Measurements from ENCODE around the gene SAMD4A.

DNA sequence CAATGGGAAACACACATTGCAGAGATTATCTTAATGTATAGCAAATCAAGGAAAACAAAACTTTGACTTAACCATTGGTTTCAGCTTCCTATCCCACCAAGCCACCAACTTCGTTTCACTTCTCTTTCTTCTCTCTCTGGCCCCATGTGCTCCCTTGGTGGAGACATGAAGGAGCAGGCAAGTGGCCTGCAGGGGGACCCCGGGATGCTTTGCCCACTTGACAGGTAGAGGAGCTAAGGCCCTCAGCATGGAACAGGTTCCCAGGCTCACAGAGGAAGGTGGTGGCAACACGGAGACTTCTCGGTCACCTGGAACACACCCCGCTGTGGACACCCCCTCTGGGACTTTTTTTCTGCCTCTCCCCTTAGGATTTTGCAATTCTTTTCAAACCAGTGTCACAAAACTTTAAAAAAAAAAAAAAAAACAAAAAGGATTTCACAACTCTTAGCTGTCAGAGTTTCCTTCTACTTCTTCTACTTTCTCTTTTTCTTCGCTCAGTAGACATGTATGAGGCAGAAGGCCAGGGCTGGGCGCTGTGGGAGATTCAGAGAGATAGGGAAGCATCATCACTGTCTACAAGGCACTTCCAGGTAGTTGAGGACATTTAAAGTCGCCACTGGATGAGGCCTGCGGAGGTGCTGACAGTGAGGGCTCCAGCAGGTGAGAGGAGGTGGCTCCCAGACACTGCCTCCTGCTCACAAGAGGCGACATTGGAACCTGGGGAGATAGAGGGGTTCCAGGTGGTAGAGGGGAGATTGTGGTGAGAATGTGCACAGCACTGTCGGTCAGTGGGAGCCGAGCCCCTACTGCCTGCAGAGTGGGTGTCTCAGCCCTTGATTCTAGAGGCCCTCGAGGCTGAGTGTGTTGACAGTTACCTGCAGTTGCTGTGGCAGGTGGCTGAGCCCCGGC, 216.1 kb downstream of the SAMD4A start:
- TF ChIP-seq, protein P1, sequence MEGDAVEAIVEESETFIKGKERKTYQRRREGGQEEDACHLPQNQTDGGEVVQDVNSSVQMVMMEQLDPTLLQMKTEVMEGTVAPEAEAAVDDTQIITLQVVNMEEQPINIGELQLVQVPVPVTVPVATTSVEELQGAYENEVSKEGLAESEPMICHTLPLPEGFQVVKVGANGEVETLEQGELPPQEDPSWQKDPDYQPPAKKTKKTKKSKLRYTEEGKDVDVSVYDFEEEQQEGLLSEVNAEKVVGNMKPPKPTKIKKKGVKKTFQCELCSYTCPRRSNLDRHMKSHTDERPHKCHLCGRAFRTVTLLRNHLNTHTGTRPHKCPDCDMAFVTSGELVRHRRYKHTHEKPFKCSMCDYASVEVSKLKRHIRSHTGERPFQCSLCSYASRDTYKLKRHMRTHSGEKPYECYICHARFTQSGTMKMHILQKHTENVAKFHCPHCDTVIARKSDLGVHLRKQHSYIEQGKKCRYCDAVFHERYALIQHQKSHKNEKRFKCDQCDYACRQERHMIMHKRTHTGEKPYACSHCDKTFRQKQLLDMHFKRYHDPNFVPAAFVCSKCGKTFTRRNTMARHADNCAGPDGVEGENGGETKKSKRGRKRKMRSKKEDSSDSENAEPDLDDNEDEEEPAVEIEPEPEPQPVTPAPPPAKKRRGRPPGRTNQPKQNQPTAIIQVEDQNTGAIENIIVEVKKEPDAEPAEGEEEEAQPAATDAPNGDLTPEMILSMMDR (conservative IDR thresholded peaks at IDR 0.05 in 1 of 2, IDR thresholded peaks at IDR 0.05 in 1 of 2; ENCODE audit: extremely low read depth in 1 of 2, insufficient read depth in 1 of 2, low read depth in 1 of 2, low read length in 2 of 2): no peak
- TF ChIP-seq EZH2 (IDR thresholded peaks at IDR 0.05; ENCODE audit: borderline replicate concordance, low read length): no peak

All from mammary epithelial cell (primary cell).